NCI-H1417 (cell line): ENCODE results near the gene HSD3B7.

Source experiments
- DNase-seq, 3 experiments: peaks; one replicate each; lab custom pipeline; 2025; lab: John Stamatoyannopoulos, UW

HSD3B7 gene

GRCh38 chr16:30982548-30983288 lies 2.3 kb upstream of the HSD3B7 start:
- no peak for DNase-seq

GRCh38 chr16:30983289-30983889 lies 1.6 kb upstream of the HSD3B7 start:
- DNase-seq = no peak

- DNase-seq = no peak
These were observed 953 bp upstream of the HSD3B7 start for GRCh38 chr16:30983898-30984610.

GRCh38 chr16:30985401-30986128 lies 558 bp downstream of the HSD3B7 start:
- DNase-seq = peak in 2 of 3 experiments; percentile 62 to 80

GRCh38 chr16:30986129-30986991 lies 1.4 kb downstream of the HSD3B7 start:
- DNase-seq = peak in 1 of 3 experiments; percentile 17

GRCh38 chr16:30987581-30988190 lies 2.7 kb downstream of the HSD3B7 start:
- no peak for DNase-seq

- DNase-seq = no peak
These were observed 4.6 kb downstream of the HSD3B7 start for GRCh38 chr16:30989469-30990047.

- no peak for DNase-seq
These were observed 5.1 kb downstream of the HSD3B7 start for GRCh38 chr16:30990105-30990504.

- DNase-seq = no peak
These were observed 6.0 kb downstream of the HSD3B7 start for GRCh38 chr16:30991052-30991451.

- no peak for DNase-seq
These were observed 7.3 kb downstream of the HSD3B7 start for GRCh38 chr16:30992276-30992780.

- DNase-seq = no peak
These were observed 8.2 kb downstream of the HSD3B7 start for GRCh38 chr16:30992931-30993816.

- DNase-seq = no peak
These were observed 10.9 kb downstream of the HSD3B7 start for GRCh38 chr16:30995927-30996323.

- no peak for DNase-seq
These were observed 11.4 kb downstream of the HSD3B7 start for GRCh38 chr16:30996324-30996984.

- peak in 1 of 3 experiments; percentile 11 for DNase-seq
These were observed 12.1 kb downstream of the HSD3B7 start for GRCh38 chr16:30996985-30997724.

GRCh38 chr16:30997725-30998711 lies 13.0 kb downstream of the HSD3B7 start:
- no peak for DNase-seq

GRCh38 chr16:30998852-30999761 lies 14.1 kb downstream of the HSD3B7 start:
- no peak for DNase-seq
